Measurements from ENCODE around the gene ZNF574. TPM values are rescaled to one million over a fixed set of nuclear protein-coding genes. Genes with fewer than 3 reads are reported as not detected.
A peak's percentile ranks its signal among the peaks of the same experiment; 100 is the strongest.
"Not testable (repeated sequence)": the region's sequence is repeated elsewhere in the genome, so short reads cannot be mapped to it uniquely, and the experiment has no call there.

The ZNF574 gene
- total RNA-seq, 4 donors from 2014 or later = 14.4 to 25.3 (median 17.1) TPM

DNA sequence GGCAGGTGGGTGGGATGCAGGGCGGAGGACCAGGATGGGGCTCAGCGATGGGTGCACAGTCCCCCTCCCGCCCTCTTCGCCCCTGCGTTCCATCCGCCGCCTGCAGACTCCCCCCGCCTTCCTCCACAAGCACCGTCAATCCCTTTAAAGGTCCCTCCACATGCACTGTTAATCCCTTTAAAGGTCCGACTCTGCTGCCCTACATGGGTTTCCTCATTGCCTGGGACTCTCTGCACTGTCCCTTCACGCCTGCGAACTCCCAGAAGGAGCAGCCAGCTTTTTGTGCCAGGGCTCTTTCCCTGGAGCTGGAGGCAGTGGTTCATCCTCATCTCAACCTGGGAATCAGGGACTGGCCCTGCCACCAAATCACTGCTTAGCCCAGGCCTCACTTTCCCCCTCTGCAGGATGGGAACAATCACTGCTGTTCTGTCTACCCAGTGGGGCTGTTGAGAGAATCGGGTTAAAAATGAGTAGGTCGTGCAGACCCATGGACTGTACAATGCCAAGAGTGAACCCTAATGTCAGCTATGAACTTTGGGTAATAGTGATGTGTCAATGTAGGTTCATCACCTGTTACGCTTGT, 20.4 kb downstream of the ZNF574 start:
- Histone ChIP-seq H3K27me3 (no peaks in the 10 kb centered on the region), H3K4me1 (peaks cover 0 to 42% (median 7%) of the 10 kb centered on the region in 3 donors), H3K4me3 (peak overlapping the region; percentile 4 to 50), H3K27ac (peak overlapping the region in 3 of 4 donors; percentile 49 to 80 (median 71)), H3K9me3 (no peaks in the 10 kb centered on the region), H3K36me3 (peaks cover 0 to 3% of the 10 kb centered on the region in 2 donors)
- ATAC-seq = peak; percentile 73
- 26 to 37% methylated on average over 5 to 11 of the region's 15 CpGs for WGBS, 2 donors (ENCODE audit: low coverage in 1 of 2)
- TF ChIP-seq EP300 (IDR thresholded peaks at IDR 0.05) (no peak), POLR2A (IDR thresholded peaks at IDR 0.05) (no peak), POLR2AphosphoS5 (IDR thresholded peaks at IDR 0.05) (no peak)
- TF ChIP-seq, protein P1, sequence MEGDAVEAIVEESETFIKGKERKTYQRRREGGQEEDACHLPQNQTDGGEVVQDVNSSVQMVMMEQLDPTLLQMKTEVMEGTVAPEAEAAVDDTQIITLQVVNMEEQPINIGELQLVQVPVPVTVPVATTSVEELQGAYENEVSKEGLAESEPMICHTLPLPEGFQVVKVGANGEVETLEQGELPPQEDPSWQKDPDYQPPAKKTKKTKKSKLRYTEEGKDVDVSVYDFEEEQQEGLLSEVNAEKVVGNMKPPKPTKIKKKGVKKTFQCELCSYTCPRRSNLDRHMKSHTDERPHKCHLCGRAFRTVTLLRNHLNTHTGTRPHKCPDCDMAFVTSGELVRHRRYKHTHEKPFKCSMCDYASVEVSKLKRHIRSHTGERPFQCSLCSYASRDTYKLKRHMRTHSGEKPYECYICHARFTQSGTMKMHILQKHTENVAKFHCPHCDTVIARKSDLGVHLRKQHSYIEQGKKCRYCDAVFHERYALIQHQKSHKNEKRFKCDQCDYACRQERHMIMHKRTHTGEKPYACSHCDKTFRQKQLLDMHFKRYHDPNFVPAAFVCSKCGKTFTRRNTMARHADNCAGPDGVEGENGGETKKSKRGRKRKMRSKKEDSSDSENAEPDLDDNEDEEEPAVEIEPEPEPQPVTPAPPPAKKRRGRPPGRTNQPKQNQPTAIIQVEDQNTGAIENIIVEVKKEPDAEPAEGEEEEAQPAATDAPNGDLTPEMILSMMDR (IDR thresholded peaks at IDR 0.05) = no peak

DNA sequence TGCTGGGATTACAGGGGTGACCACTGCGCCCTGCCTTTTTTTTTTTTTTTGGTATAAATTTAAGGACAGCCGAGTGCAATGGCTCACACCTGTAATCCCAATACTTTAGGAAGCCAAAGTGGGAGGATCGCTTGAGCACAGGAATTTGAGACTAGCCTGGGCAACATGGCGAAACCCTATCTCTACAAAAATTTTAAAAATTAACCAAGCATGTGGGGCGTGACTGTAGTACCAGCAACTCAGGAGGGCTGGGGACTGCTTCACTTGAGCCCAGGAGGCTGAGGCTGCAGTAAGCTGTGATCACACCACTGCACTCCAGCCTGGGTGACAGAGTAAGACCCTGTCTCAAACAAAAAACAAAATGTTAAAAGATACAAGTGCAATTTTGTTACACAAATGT, 21.5 kb downstream of the ZNF574 start:
- H3K36me3 ChIP-seq = no peaks in the 10 kb centered on the region
- H3K4me3 ChIP-seq = no peak overlapping the region
- no peaks in the 10 kb centered on the region for H3K9me3 ChIP-seq
- no peak for ATAC-seq
- WGBS, 2 donors (ENCODE audit: low coverage in 1 of 2) = 100% methylated on average over 2 of the region's 5 CpGs; no CpG with 5 or more reads in 1 of the 2 donors
- TF ChIP-seq POLR2A (IDR thresholded peaks at IDR 0.05) (no peak), POLR2AphosphoS5 (IDR thresholded peaks at IDR 0.05) (no peak), EP300 (IDR thresholded peaks at IDR 0.05) (no peak)
- TF ChIP-seq, protein P1 (IDR thresholded peaks at IDR 0.05) = no peak
- no peaks in the 10 kb centered on the region for H3K27me3 ChIP-seq
- peaks cover 0 to 31% (median 7%) of the 10 kb centered on the region in 3 donors for H3K4me1 ChIP-seq
- H3K27ac ChIP-seq = no peak overlapping the region

DNA sequence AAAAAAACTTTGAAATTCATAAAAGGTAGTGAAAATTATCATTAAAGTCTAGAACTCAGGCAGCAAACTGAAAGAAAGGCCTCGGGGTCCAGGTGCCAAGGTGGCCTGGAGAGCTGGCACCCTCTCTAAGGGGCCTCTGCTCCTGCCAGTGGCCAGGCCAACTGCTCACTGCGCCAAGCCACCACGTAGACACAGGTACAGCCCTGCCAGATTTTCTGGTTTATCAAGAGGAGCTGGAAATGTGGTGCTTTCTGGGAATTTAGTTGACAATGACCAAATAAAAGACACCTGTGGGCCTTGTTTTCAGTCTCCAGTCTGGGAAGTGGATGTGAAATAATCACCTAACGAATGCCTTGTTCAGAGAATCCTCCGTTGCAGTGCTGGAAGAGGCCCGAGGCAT, 22.8 kb downstream of the ZNF574 start:
- 70 to 82% methylated on average over 4 to 6 of the region's 6 CpGs for WGBS, 2 donors (ENCODE audit: low coverage in 1 of 2)
- H3K36me3 ChIP-seq = no peaks in the 10 kb centered on the region
- no peaks in the 10 kb centered on the region for H3K9me3 ChIP-seq
- H3K4me3 ChIP-seq = no peak overlapping the region
- TF ChIP-seq POLR2A (IDR thresholded peaks at IDR 0.05) (no peak), EP300 (IDR thresholded peaks at IDR 0.05) (no peak), POLR2AphosphoS5 (IDR thresholded peaks at IDR 0.05) (no peak)
- TF ChIP-seq, protein P1 (IDR thresholded peaks at IDR 0.05) = no peak
- H3K27me3 ChIP-seq = no peaks in the 10 kb centered on the region
- H3K4me1 ChIP-seq = peaks cover 0 to 26% (median 7%) of the 10 kb centered on the region in 3 donors
- no peak for ATAC-seq
- no peak overlapping the region for H3K27ac ChIP-seq

DNA sequence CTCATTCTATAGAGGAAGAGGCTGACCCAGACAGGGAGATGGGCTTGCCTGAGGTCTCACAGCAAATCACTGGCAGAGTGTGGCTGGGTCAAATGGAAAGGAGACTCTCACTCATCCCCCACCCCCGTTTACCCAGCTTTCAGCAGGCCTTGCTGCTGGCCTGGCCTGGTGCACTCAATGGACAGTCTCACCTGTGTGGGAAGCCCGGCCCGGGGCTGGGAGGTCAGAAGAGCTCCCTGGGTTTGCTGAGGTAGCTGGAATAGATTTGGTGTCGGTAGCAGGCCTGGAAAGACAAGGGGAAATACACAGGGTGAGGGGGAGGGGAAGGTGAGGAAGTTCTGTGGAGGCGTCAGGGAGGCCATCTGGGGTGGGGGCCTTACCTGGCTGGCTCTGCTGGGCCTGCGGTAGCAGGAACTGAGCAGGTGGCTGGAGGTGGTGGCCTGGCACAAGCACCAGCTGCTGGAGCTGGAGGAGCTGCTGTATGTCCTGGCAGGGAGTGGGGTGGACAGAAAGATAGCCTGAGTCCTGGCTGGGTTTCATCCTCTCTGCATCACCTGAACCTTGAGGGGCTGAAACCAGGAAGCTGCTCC, 23.5 kb downstream of the ZNF574 start:
- Histone ChIP-seq H3K27me3 (no peaks in the 10 kb centered on the region), H3K4me3 (no peak overlapping the region), H3K36me3 (no peaks in the 10 kb centered on the region), H3K27ac (no peak overlapping the region), H3K9me3 (no peaks in the 10 kb centered on the region), H3K4me1 (peaks cover 0 to 20% (median 7%) of the 10 kb centered on the region in 3 donors)
- ATAC-seq = no peak
- TF ChIP-seq, protein P1 (IDR thresholded peaks at IDR 0.05) = no peak
- TF ChIP-seq EP300 (IDR thresholded peaks at IDR 0.05) = no peak
- TF ChIP-seq POLR2AphosphoS5 (IDR thresholded peaks at IDR 0.05) = no peak
- TF ChIP-seq POLR2A (IDR thresholded peaks at IDR 0.05) = no peak
- WGBS, 2 donors (ENCODE audit: low coverage in 1 of 2) = 62% methylated on average over 3 of the region's 6 CpGs; no CpG with 5 or more reads in 1 of the 2 donors

DNA sequence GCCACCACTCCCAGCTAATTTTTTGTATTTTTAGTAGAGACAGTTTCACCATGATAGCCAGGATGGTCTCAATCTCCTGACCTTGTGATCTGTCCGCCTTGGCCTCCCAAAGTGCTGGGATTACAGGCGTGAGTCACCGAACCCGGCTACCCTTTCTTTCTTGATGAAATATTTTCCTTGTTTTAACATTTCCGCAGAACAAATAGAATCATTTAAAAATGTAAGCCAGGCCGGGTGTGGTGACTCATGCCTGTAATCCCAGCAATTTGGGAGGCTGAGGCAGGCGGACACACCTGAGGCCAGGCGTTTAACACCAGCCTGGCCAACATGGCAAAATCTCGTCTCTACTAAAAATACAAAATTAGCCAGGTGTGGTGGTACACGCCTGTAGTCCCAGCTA, 24.3 kb downstream of the ZNF574 start:
- not testable (repeated sequence) for ATAC-seq, H3K27me3 ChIP-seq, H3K4me3 ChIP-seq, H3K36me3 ChIP-seq, H3K27ac ChIP-seq, H3K9me3 ChIP-seq
- 89 to 93% methylated on average over 5 to 8 of the region's 10 CpGs for WGBS, 2 donors (ENCODE audit: low coverage in 1 of 2)
- peaks cover 0 to 13% (median 7%) of the 10 kb centered on the region in 3 donors for H3K4me1 ChIP-seq
